ENCODE results near the gene RBMS3.
"Not testable (repeated sequence)": the region's sequence is repeated elsewhere in the genome, so short reads cannot be mapped to it uniquely, and the experiment has no call there.

Gene RBMS3

GRCh38 chr3:29429055-29429679 is 148.3 kb downstream of the RBMS3 start:
- no peak for DNase-seq (ENCODE audit: low read depth)

DNA sequence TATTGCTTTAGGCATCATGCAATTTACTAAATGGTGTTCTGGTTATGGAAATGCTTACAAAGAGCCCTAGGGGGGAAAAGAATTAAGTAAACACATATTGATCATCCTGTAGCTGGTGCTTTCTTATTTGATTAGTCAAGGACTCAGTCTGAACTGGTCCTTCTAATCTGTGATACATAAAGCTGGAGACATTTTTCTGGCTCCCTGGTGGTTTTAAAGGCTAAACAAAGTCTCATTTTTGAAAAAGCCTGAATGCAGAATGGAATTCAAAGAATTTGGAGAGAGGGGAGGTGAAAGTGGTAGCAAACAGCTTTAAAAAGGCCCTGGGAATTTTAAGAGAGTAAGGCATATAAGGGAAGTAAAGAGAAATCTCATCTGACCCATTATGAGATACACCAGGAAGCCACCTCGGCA is 149.7 kb downstream of the RBMS3 start:
- DNase-seq (ENCODE audit: low read depth) = no peak

DNA sequence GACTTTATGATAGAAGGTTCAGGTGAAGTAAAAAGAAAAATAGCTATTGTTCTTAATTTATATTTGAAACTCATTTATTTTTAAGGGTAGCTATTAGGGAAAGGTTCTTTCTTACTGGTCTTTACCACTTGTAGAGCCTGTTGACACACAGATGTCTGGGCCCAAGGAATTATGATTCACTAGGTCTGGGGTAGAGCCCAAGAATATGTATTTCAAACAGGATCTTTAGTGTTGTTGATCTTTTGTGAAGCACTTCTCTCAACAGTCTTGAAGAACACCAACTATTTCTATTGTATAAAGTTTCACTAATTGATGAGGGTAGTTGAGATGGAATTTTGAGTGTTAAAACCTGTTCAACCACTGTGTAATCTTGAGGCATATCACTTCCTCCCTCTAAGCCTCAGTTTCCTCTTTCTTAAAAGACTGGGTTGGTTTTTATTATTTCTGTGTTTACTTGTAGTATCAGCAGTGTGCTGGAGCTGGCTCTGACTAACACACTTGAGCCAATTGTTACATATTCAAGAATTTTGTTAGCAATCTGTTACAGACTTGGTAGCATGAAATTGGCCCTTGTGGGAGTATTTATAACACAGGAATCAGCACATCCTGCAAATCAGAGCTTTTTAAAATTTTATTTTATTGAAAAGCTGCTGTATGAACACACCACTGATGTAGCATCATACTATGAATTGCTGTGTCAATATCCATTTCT is 155.9 kb downstream of the RBMS3 start:
- no peak for DNase-seq (ENCODE audit: low read depth)

DNA sequence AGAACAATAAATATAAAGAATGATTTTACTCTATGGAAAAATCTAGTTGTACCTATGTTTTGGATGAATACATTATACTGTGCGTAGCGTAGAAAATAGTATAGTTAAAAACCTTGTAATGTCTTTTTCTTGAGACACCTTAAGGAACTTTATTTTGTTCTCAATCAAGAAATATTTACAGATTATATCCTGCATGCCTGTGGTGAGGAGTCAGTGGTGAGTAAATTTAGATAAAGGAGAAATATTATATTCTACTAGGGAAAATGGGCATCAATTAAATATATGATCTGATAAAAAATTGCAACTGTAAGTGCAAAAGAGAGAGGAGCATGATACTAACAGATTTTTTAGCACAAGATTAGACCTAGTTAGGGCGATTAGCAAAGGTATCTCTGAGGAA is 157.7 kb downstream of the RBMS3 start:
- no peak for DNase-seq (ENCODE audit: low read depth)

DNA sequence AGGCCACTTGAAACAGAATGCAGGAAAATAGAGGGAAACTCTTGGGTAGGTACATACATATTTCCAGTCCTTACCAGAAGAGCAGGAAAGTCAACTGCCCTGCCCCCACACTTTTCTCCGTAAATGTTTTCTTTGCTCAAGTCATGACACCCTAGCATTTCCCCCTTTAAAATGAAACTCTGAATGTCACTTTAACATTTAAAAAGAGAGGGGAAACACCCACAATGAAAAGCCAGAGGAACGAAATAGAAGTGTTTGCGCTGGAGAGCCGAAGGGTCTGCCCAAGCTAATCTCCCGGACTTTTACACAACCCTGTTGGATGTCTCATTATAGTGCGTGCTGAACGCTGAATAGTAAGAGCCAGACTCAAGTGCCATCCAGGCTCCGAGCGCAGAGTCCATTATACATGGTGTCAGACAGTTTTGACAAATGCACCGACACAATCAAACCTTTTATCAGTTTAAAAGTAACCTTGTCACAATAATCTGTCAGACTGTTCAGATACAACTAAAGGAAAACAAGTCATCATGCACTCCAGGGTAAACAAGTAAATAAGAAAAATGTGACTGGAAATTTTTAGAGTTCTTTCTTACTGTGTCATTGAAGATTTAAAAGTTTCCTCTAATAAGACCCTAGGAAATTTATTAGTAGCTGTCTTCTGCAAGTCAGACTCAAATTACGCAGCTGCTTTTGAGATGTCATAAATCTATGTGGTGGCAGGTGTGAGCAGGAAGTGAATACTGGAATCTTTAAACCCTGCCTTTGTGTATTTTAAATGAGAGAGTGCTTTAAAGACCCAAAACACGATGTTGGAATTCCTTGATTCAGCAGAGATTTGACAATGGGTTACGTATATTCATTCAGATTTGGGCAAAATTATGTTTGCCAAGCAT is 159.8 kb downstream of the RBMS3 start:
- no peak for DNase-seq (ENCODE audit: low read depth)

- no peak for DNase-seq (ENCODE audit: low read depth)
These were observed 160.6 kb downstream of the RBMS3 start for GRCh38 chr3:29441422-29441821.

- no peak for DNase-seq (ENCODE audit: low read depth)
These were observed 167.2 kb downstream of the RBMS3 start for GRCh38 chr3:29447946-29448627.

- no peak for DNase-seq (ENCODE audit: low read depth)
These were observed 171.0 kb downstream of the RBMS3 start for GRCh38 chr3:29451920-29452319.

- no peak for DNase-seq (ENCODE audit: low read depth)
These were observed 172.0 kb downstream of the RBMS3 start for GRCh38 chr3:29452934-29453283.

- DNase-seq (ENCODE audit: low read depth) = no peak
These were observed 172.6 kb downstream of the RBMS3 start for GRCh38 chr3:29453284-29454001.

GRCh38 chr3:29454161-29454611 is 173.3 kb downstream of the RBMS3 start:
- no peak for DNase-seq (ENCODE audit: low read depth)

GRCh38 chr3:29456901-29457300 is 176.0 kb downstream of the RBMS3 start:
- DNase-seq (ENCODE audit: low read depth) = no peak

GRCh38 chr3:29463304-29463703 is 182.4 kb downstream of the RBMS3 start:
- DNase-seq (ENCODE audit: low read depth) = no peak

- DNase-seq (ENCODE audit: low read depth) = no peak
These were observed 185.0 kb downstream of the RBMS3 start for GRCh38 chr3:29465836-29466235.

GRCh38 chr3:29466442-29466841 is 185.6 kb downstream of the RBMS3 start:
- DNase-seq (ENCODE audit: low read depth) = no peak

DNA sequence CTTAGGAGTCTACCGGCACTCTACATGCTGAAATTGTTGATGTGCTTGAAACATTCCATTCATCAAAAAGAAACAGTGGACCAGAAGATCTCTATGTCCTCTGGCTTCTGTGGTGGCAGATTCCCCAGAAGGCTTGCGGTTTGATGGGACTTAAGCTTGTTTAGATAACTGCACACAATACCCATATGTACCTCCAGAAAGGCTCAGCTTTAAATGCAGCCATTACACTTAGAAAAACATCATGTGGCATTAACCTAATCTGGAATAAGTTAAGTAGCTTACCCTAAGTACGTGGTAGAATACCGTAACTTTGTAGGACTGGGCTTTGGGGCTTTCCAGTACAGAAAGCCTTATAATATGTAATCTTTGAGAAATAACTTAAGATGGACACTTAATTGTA is 187.3 kb downstream of the RBMS3 start:
- DNase-seq (ENCODE audit: low read depth) = no peak

DNA sequence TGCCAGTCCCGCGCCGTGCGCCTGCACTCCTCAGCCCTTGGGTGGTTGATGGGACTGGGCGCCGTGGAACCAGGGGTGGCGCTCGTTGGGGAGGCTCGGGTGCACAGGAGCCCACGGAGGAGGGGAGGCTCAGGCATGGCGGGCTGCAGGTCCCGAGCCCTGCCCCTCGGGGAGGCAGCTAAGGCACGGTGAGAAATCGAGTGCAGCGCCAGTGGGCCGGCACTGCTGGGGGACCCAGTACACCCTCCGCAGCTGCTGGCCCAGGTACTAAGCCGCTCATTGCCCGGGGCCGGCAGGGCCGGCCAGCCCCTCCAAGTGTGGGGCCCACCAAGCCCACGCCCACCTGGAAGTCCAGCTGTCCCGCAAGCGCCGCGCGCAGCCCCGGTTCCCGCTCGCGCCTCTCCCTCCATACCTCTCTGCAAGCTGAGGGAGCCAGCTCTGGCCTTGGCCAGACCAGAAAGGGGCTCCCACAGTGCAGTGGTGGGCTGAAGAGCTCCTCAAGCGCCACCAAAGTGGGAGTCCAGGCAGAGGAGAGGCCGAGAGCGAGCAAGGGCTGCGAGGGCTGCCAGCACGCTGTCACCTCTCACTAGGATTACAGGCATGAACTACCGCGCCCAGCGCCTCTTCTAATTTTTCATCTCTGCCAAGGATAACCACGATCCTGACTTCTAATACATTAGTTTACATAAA is 192.8 kb downstream of the RBMS3 start:
- DNase-seq (ENCODE audit: low read depth) = not testable (repeated sequence)

GRCh38 chr3:29475305-29475840 is 194.5 kb downstream of the RBMS3 start:
- no peak for DNase-seq (ENCODE audit: low read depth)

GRCh38 chr3:29475854-29476253 is 195.0 kb downstream of the RBMS3 start:
- no peak for DNase-seq (ENCODE audit: low read depth)

DNA sequence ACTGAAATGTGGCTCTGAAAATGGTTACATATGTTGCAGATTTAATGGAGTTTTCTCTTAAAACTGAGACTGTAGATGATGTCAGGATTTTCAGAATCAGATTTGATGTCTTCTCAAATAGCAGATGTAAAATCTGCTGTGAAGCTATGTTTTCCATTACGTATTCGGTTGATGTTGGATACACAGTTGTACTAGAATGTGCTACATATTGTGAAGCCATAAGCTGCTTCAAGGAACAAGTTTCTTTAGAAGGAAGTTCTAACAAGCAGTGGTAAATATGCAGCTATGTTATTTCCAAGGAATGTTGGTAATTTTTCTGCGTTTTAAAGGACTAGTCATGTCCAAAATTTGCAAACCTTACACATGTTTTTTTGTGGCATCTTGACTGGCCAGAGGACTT is 197.7 kb downstream of the RBMS3 start:
- no peak for DNase-seq (ENCODE audit: low read depth)

DNA sequence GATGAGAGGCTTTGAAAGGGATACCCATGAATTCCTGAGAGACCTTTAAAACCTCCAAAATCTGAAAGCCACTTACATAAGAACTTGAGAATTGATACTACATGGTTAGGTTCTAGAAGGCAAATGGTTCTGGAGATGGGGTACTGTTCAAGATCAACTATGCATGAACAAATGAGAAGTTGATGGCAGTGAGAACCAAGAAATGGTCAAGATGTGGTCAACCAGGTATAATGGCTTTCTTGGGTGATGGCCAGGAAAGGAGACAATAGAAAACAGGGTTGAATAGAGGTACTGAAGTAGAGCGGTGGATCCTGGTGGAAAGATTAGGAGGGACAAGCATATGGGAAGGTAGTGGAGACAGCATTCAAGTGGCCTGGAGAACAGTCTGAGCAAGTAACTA is 200.4 kb downstream of the RBMS3 start:
- DNase-seq (ENCODE audit: low read depth) = no peak

All from T follicular helper cell (primary cell).